Endodermal cell (in vitro differentiated cells): ENCODE measurements around the gene CELA3B. TPM values are rescaled to one million over a fixed set of nuclear protein-coding genes. Genes with fewer than 3 reads are reported as not detected.
A peak's percentile ranks its signal among the peaks of the same experiment; 100 is the strongest.

Experiments
- DNase-seq: peaks from one replicate; pipeline ENCODE4 v3.0.0-alpha.2; 2017
- H3K27ac ChIP-seq: 2 replicates; pipeline ENCODE4 v1.5.1; 2013; ENCODE audit warnings: mild to moderate bottlenecking, low read depth, low read length, moderate library complexity
- H3K27me3 ChIP-seq: 2 replicates; pipeline ENCODE4 v1.6.1; 2013; ENCODE audit warnings: mild to moderate bottlenecking, low read length, moderate library complexity; ENCODE audit not compliant: insufficient read depth, control insufficient read depth, poor library complexity, severe bottlenecking
- H3K36me3 ChIP-seq: 2 replicates; pipeline ENCODE4 v1.7.0; 2013; ENCODE audit warnings: mild to moderate bottlenecking, low read length, moderate library complexity; ENCODE audit not compliant: control insufficient read depth, insufficient read depth
- H3K4me1 ChIP-seq: one replicate; pipeline ENCODE4 v1.7.0; 2013; ENCODE audit warnings: low read length; ENCODE audit not compliant: control insufficient read depth, insufficient read depth
- H3K4me3 ChIP-seq: 2 replicates; pipeline ENCODE4 v1.5.1; 2013; ENCODE audit warnings: mild to moderate bottlenecking, low read length, moderate library complexity
- H3K9ac ChIP-seq: 2 replicates; pipeline ENCODE4 v1.6.1; 2013; ENCODE audit warnings: mild to moderate bottlenecking, low read length, moderate library complexity; ENCODE audit not compliant: poor library complexity, severe bottlenecking; ENCODE audit errors: extremely low read depth
- H3K9me3 ChIP-seq: 2 replicates; pipeline ENCODE4 v1.6.1; 2013; ENCODE audit warnings: mild to moderate bottlenecking, low read length, moderate library complexity; ENCODE audit not compliant: control insufficient read depth
- H3K27ac Mint-ChIP-seq: 2 replicates; pipeline ENCODE4 v1.8.0; 2020; ENCODE audit warnings: mixed read lengths
- H3K27me3 Mint-ChIP-seq: 2 replicates; pipeline ENCODE4 v1.8.0; 2021; ENCODE audit warnings: mild to moderate bottlenecking, mixed read lengths; ENCODE audit not compliant: insufficient read depth
- H3K36me3 Mint-ChIP-seq: 2 replicates; pipeline ENCODE4 v1.8.0; 2020; ENCODE audit warnings: low read depth, mixed read lengths
- H3K4me1 Mint-ChIP-seq: 2 replicates; pipeline ENCODE4 v1.8.0; 2020; ENCODE audit warnings: mixed read lengths
- H3K4me3 Mint-ChIP-seq: 2 replicates; pipeline ENCODE4 v1.8.0; 2020; ENCODE audit warnings: mild to moderate bottlenecking, moderate library complexity, mixed read lengths
- H3K9me3 Mint-ChIP-seq: 2 replicates; pipeline ENCODE4 v1.8.0; 2020; ENCODE audit warnings: mild to moderate bottlenecking, mixed read lengths
- CTCF ChIP-seq: fragments of 200-600 bp; sonication (generic); conservative IDR thresholded peaks from 2 replicates; pipeline ENCODE4 v1.5.0; 2021; ENCODE audit warnings: antibody characterized with exemption, mild to moderate bottlenecking
- WGBS, 2 experiments: methylation state at CpG; one replicate each; pipeline versions ENCODE4 v1.1.5 to v1.1.7; 2013; ENCODE audit warnings: missing lambda C conversion rate in 2 of 2, mixed read lengths in 1 of 2; ENCODE audit not compliant: insufficient coverage in 1 of 2, insufficient read length in 1 of 2; 5-methylcytosine and 5-hydroxymethylcytosine counted together
- total RNA-seq, 2 donors: library from RNA; stranded (reverse); fragmentation: NEBNext Ultra II Directional in 1 of 2; extraction: Animal tissue kit (Norgen Biotek cat#: 25700) in 1 of 2; gene quantifications; 2 replicates in 1 of 2; 3 replicates in 1 of 2; pipeline ENCODE4 v1.2.1, GENCODE V29; 2021

The CELA3B gene
- total RNA-seq, 2 donors from 2014 or later: not detected

GRCh38 chr1:22025368-22026155, 48.7 kb downstream of the CELA3B start:
- WGBS, 2 experiments: 0% methylated on average over 16 to 42 of the region's 42 CpGs
- peaks cover 3% of the 10 kb centered on the region for H3K36me3 ChIP-seq
- peaks cover 2% of the 10 kb centered on the region for H3K36me3 Mint-ChIP-seq
- H3K27me3 ChIP-seq: no peaks in the 10 kb centered on the region
- peaks cover 4% of the 10 kb centered on the region for H3K4me1 ChIP-seq
- no peaks in the 10 kb centered on the region for H3K9me3 ChIP-seq
- no peaks in the 10 kb centered on the region for H3K9me3 Mint-ChIP-seq
- H3K9ac ChIP-seq: peak overlapping the region; percentile 98
- H3K4me3 ChIP-seq: peak overlapping the region; percentile 98
- no peak for TF ChIP-seq CTCF
- peak overlapping the region; percentile 90 for H3K27ac ChIP-seq
- no peaks in the 10 kb centered on the region for H3K27me3 Mint-ChIP-seq
- H3K4me3 Mint-ChIP-seq: peak overlapping the region; percentile 87
- peaks cover 26% of the 10 kb centered on the region for H3K4me1 Mint-ChIP-seq
- peak overlapping the region; percentile 89 for H3K27ac Mint-ChIP-seq
- DNase-seq: peak; percentile 94

- H3K9ac ChIP-seq: no peak overlapping the region
- peak overlapping the region; percentile 98 for H3K4me3 ChIP-seq
- Mint-ChIP-seq H3K4me3 (peak overlapping the region; percentile 87), H3K27ac (peak overlapping the region; percentile 89), H3K27me3 (no peaks in the 10 kb centered on the region), H3K36me3 (peaks cover 2% of the 10 kb centered on the region), H3K9me3 (no peaks in the 10 kb centered on the region), H3K4me1 (peaks cover 34% of the 10 kb centered on the region)
- no peak for DNase-seq
- no peak overlapping the region for H3K27ac ChIP-seq
- TF ChIP-seq CTCF: no peak
- no peaks in the 10 kb centered on the region for H3K27me3 ChIP-seq
- 92 to 94% methylated on average over 3 of the region's 3 CpGs for WGBS, 2 experiments
- peaks cover 10% of the 10 kb centered on the region for H3K36me3 ChIP-seq
- peaks cover 4% of the 10 kb centered on the region for H3K4me1 ChIP-seq
- H3K9me3 ChIP-seq: no peaks in the 10 kb centered on the region
These were observed 50.1 kb downstream of the CELA3B start for GRCh38 chr1:22026924-22027289.

GRCh38 chr1:22030057-22030456, 53.2 kb downstream of the CELA3B start:
- Mint-ChIP-seq H3K27me3 (no peaks in the 10 kb centered on the region), H3K27ac (no peak overlapping the region), H3K36me3 (peaks cover 4% of the 10 kb centered on the region), H3K4me3 (no peak overlapping the region), H3K4me1 (peaks cover 23% of the 10 kb centered on the region), H3K9me3 (no peaks in the 10 kb centered on the region)
- H3K9ac ChIP-seq: no peak overlapping the region
- no peaks in the 10 kb centered on the region for H3K27me3 ChIP-seq
- no peak overlapping the region for H3K27ac ChIP-seq
- WGBS, 2 experiments: 84 to 92% methylated on average over 2 to 4 of the region's 4 CpGs
- H3K9me3 ChIP-seq: no peaks in the 10 kb centered on the region
- no peak for TF ChIP-seq CTCF
- H3K36me3 ChIP-seq: peaks cover 10% of the 10 kb centered on the region
- H3K4me3 ChIP-seq: no peak overlapping the region
- no peaks in the 10 kb centered on the region for H3K4me1 ChIP-seq
- no peak for DNase-seq
